ENCODE data around the gene CTBP2.

The CTBP2 gene

DNA sequence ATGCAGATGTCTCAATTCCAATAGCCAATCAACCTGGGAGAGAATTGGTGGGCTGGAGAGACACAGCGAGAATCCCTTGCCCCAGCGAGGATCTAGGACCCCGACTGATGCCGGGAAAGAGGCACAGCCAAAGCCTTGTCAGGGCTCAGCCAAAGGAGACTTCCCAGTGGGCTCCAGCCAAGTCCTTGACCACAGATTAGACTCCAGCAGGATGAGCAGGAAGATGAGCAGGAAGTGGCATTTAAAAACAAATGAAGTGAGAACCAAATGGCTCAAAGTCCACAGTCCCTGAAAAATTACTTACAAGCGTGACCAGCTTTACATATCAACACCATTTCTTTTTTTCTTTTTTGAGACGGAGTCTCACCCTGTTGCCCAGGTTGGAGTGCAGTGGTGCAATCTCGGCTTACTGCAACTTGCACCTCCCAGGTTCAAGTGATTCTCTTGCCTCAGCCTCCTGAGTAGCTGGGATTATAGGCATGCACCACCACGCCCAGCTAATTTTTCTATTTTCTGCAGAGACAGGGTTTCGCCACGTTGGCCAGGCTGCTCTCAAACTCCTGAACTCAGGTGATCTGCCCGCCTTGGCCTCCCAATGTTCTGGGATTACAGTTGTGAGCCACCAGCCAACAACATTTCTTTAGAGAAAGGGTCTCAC, 40.2 kb downstream of the CTBP2 start:
- Histone ChIP-seq H3K36me3 (ENCODE audit: control insufficient read depth, insufficient read depth, low read length) (no peaks in the 10 kb centered on the region), H3K27ac (ENCODE audit: low read depth, low read length) (no peak overlapping the region), H3K9ac (ENCODE audit: low read length) (no peak overlapping the region), H3K27me3 (ENCODE audit: control insufficient read depth, insufficient read depth, low read length) (no peaks in the 10 kb centered on the region), H3K4me1 (ENCODE audit: control insufficient read depth, insufficient read depth, low read length) (peaks cover 15% of the 10 kb centered on the region), H3K4me3 (ENCODE audit: low read length) (no peak overlapping the region)

DNA sequence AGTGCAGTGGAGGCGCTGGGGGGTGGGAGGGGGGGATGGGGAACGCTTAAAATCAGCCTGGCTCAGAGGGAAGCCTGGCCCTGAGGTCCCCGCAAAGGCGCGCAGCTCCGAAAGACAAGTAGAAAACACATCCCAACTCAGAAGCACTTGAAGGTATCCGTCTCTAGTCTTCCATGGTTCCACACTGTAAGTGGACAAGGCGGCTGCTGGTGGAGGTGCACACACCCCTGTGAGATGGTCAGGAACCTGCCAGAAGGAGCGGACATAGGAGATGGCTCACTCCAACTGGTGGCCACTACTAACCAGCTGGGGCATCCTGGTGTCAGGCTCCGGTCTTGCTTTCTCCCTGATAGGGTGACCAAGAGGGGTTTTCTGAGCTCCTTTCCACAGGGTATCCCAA, 41.7 kb downstream of the CTBP2 start:
- H3K27ac ChIP-seq (ENCODE audit: low read depth, low read length), result no peak overlapping the region
- H3K9ac ChIP-seq (ENCODE audit: low read length), result no peak overlapping the region
- H3K27me3 ChIP-seq (ENCODE audit: control insufficient read depth, insufficient read depth, low read length), result no peaks in the 10 kb centered on the region
- H3K4me1 ChIP-seq (ENCODE audit: control insufficient read depth, insufficient read depth, low read length), result peaks cover 18% of the 10 kb centered on the region
- no peak overlapping the region for H3K4me3 ChIP-seq (ENCODE audit: low read length)
- no peaks in the 10 kb centered on the region for H3K36me3 ChIP-seq (ENCODE audit: control insufficient read depth, insufficient read depth, low read length)

DNA sequence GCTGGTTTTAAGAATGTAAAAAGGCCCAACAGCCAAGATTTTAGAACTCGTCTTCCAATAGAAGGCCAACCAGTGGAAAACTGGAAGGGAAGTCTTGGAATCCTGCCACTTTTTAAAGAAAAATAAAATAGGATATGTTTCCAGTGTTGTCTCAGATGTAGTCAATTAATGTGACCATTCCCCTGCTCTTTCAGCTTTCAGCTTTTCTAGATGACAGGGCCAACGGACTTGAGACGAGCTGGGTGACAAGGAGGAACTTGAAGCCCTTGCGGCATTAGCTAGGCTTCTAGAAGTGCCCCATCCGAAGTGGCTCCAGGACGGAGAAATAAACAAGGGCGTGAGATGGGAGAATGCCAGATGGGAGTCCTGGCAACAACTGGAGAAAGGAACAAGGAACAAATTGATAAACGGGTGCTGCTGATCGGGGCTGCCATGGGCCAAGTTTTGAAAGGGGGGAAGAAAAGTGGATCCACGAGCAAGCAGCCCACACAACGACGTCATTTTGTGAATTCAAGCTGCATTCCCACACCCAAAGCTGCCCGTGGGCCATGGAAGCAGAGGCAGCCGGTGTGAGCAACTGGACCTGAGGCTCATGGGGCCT, 42.3 kb downstream of the CTBP2 start:
- Histone ChIP-seq H3K36me3 (ENCODE audit: control insufficient read depth, insufficient read depth, low read length) (no peaks in the 10 kb centered on the region), H3K27ac (ENCODE audit: low read depth, low read length) (peak overlapping the region; percentile 31), H3K9ac (ENCODE audit: low read length) (no peak overlapping the region), H3K27me3 (ENCODE audit: control insufficient read depth, insufficient read depth, low read length) (no peaks in the 10 kb centered on the region), H3K4me3 (ENCODE audit: low read length) (no peak overlapping the region), H3K4me1 (ENCODE audit: control insufficient read depth, insufficient read depth, low read length) (peaks cover 21% of the 10 kb centered on the region)

DNA sequence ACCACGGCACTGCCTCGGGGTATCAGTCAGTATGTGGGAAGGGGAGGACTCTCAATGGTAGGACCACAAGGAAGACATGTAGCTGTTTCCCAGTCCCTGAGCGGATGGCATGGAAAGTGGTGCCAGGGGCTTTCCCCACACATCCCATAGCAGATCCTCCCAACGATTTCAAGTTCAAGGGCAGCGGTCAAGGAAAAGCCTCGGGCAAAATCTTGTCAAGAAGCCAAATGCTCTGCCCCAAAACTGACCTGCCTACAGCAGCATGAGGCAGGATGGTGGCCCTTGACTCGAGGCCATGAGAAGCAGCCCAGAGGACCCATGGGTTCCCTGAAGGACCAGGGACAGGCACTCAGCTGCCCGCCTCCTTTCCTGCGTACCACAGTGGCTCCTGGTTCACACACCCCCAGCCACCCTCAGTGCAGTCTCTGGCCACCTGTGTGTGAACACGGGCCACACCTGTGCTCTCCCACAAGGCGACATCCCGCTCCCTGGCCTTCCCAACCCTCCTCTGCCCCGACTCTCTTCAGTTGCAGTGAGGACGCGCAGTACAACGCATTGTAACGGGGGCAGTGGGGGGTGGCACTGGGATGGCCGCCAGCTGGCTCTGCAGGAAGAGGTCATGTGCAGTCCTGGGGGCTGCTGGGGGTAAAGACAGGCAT, 43.6 kb downstream of the CTBP2 start:
- Histone ChIP-seq H3K27ac (ENCODE audit: low read depth, low read length) (no peak overlapping the region), H3K27me3 (ENCODE audit: control insufficient read depth, insufficient read depth, low read length) (no peaks in the 10 kb centered on the region), H3K9ac (ENCODE audit: low read length) (no peak overlapping the region), H3K4me3 (ENCODE audit: low read length) (no peak overlapping the region), H3K36me3 (ENCODE audit: control insufficient read depth, insufficient read depth, low read length) (no peaks in the 10 kb centered on the region), H3K4me1 (ENCODE audit: control insufficient read depth, insufficient read depth, low read length) (peaks cover 21% of the 10 kb centered on the region)

DNA sequence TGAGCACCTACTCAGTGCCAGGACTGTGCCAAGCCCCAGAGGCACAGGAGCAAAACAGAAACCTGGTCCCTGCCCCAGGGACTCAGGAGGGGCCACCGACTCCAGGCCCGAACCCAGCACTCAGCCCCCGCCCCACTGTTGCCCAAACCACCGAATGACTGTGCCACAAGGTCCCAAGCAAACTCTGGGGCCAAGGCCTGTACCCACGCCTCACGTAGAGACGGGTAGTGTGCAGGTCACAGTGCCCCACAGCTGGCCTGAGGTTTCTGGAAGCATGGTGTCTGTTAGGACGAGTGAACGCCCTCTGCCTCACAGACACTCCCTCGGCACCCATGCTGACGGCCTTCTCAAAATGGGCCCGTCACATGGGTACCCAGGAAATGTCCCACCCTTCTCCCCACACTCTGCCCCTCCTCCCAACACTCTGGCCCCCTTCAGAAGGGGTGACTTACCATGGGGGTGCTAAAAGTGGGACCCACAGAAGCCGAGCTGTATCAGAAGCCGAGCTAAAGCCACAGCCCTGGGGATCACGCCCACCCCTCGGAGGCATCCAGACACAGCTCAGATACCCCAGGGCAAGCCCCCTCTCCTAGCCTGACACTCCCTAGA, 44.2 kb downstream of the CTBP2 start:
- H3K9ac ChIP-seq (ENCODE audit: low read length), result no peak overlapping the region
- no peaks in the 10 kb centered on the region for H3K36me3 ChIP-seq (ENCODE audit: control insufficient read depth, insufficient read depth, low read length)
- peaks cover 21% of the 10 kb centered on the region for H3K4me1 ChIP-seq (ENCODE audit: control insufficient read depth, insufficient read depth, low read length)
- no peak overlapping the region for H3K27ac ChIP-seq (ENCODE audit: low read depth, low read length)
- no peaks in the 10 kb centered on the region for H3K27me3 ChIP-seq (ENCODE audit: control insufficient read depth, insufficient read depth, low read length)
- H3K4me3 ChIP-seq (ENCODE audit: low read length), result no peak overlapping the region

DNA sequence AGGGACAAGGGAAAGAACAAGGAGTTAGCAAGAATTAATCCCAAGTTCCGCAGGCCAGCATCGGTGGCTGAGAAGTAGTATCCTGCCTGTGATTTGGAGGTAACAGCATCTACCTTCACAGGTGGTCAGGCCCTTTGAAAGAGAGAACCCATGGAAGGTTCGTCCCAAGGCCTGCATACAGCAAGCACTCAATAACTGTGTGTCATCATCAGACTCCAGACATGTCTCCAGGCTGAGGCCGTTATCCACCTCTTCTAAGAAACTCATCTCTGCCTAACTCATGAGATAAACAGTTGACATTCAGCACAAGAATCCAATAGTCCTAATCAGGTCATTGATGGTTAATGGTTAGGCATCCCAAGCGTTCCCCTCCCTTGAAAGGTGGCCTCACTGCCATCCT, 45.0 kb downstream of the CTBP2 start:
- Histone ChIP-seq H3K27me3 (ENCODE audit: control insufficient read depth, insufficient read depth, low read length) (no peaks in the 10 kb centered on the region), H3K36me3 (ENCODE audit: control insufficient read depth, insufficient read depth, low read length) (no peaks in the 10 kb centered on the region), H3K4me1 (ENCODE audit: control insufficient read depth, insufficient read depth, low read length) (peaks cover 21% of the 10 kb centered on the region), H3K27ac (ENCODE audit: low read depth, low read length) (no peak overlapping the region), H3K4me3 (ENCODE audit: low read length) (no peak overlapping the region), H3K9ac (ENCODE audit: low read length) (no peak overlapping the region)

DNA sequence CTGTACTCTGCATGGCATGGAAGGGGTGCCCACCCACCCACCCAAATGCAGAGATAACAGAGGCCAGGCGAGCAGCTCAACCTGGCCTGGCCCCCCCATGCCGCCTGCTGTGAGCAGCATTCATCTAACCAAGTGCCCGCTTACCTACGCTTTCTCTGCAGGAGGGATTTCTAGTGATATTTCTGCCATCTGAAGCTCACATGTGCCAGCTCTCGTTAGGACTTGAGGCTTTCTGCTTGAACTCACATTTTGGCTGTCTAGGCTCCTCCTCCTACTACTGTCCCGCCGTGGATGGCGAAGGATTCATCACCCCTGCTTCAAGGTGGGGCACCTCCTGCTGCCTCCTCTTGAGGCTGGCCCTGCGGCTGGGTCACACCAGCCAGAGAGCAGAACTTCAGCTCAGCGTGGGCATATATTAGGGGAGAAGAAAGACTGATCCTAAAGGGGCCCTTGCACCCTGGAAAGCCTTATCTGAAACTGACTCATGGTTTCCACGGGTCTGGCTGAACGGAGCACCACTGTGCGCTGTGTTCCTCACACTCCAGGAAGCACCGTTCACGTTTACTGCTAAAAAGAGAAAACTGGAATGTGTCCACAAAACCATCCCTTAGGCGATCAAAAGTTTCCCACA, 45.5 kb downstream of the CTBP2 start:
- Histone ChIP-seq H3K36me3 (ENCODE audit: control insufficient read depth, insufficient read depth, low read length) (no peaks in the 10 kb centered on the region), H3K27me3 (ENCODE audit: control insufficient read depth, insufficient read depth, low read length) (no peaks in the 10 kb centered on the region), H3K9ac (ENCODE audit: low read length) (no peak overlapping the region), H3K4me1 (ENCODE audit: control insufficient read depth, insufficient read depth, low read length) (peaks cover 21% of the 10 kb centered on the region), H3K27ac (ENCODE audit: low read depth, low read length) (no peak overlapping the region), H3K4me3 (ENCODE audit: low read length) (no peak overlapping the region)

DNA sequence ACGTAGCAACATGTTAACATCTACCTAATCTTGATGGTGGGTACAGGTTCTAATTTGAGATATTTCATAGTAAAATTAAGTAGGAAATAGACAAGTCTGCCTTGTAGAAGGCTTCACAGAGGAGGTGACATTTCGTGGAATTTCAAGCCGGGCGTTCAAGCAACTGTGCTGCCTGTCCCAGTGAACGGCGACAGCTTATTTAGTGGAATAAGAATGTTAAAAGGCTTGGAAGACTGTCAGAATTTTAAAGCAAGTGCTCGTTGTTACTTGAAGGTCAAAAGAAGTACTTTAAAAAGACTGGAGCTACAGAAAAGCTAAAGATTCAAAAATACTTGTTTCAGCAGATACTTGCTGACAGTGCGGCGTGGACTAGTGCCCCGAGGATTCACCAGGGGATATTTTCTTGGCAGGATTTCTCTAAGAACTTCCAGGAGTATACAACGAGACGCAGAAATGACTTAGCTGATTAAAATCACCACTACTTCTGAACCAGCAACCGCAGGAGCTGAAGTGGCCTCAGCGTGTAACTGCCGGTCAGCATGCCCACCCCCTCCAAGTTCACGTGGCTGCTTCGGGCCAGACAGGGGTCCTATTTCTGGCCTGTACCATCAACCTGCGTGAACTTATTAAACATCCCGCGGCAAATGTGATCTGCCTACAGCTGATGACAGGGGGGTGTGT, 46.5 kb downstream of the CTBP2 start:
- Histone ChIP-seq H3K36me3 (ENCODE audit: control insufficient read depth, insufficient read depth, low read length) (peaks cover under 1% of the 10 kb centered on the region), H3K9ac (ENCODE audit: low read length) (no peak overlapping the region), H3K4me3 (ENCODE audit: low read length) (no peak overlapping the region), H3K27ac (ENCODE audit: low read depth, low read length) (peak overlapping the region; percentile 49), H3K4me1 (ENCODE audit: control insufficient read depth, insufficient read depth, low read length) (peaks cover 20% of the 10 kb centered on the region), H3K27me3 (ENCODE audit: control insufficient read depth, insufficient read depth, low read length) (no peaks in the 10 kb centered on the region)

DNA sequence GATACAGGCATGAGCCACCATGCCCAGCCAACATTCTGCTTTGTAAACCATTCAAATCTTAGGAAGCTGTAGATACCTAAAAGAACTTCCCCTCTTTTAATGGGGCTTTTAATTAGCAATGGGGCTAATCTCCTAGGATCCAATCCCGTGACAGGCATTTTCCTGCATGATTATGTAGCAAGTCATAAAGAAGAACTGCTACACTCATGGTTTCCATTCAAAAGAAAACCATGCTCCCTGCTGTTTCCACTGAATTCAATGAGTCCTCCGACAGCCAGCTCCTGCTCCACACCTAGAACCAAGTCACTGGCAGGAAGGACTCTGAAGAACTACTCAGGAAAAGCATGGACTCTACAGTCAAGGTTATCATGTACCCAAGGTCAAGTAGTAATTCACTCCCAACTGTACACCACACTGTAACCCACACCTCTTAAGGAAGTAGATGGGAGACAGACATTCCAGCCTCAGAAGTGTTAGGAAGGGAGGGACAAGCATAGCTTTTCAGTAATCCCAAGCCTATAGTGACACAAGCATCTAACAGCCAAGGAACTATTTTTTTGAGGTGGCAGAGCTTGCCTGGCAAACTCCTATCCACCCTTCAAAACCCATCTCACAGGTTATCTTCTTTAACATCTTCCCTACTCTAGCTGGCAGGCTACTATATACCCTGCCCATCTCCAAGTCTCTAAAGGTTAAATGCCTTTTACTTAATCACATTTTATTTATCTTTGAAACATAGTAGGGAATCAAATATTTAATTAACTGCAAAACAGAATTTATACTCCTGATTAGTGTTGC, 47.5 kb downstream of the CTBP2 start:
- Histone ChIP-seq H3K27me3 (ENCODE audit: control insufficient read depth, insufficient read depth, low read length) (no peaks in the 10 kb centered on the region), H3K4me1 (ENCODE audit: control insufficient read depth, insufficient read depth, low read length) (peaks cover 13% of the 10 kb centered on the region), H3K4me3 (ENCODE audit: low read length) (no peak overlapping the region), H3K27ac (ENCODE audit: low read depth, low read length) (no peak overlapping the region), H3K9ac (ENCODE audit: low read length) (no peak overlapping the region), H3K36me3 (ENCODE audit: control insufficient read depth, insufficient read depth, low read length) (peaks cover 7% of the 10 kb centered on the region)

DNA sequence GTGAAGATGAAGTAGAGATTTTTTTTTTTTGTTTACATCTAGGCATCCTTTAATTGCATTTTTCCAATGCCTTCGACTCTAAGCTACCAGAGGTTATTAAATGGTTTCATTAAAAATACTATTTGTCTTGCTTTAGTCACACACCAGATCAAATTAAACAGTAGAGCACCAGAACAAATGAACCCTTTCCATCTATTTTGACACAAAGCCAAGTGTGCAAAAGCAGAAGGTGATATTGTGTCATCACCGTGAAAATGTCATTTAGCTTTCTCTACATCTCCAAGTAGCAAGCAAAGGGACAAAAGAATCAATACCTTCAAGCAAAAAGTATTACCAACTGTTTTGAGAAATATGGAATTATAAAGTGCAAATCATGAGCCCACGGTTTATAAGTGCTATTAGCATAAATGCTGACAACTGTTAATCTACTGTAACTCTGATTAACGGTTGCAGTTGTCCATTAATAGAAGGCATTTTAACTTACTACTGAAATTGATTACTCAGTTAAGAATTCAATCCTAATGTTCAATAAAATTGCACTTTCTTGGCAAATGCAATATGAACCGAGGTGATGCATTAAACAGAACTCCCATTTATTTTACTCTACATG, 49.1 kb downstream of the CTBP2 start:
- H3K4me1 ChIP-seq (ENCODE audit: control insufficient read depth, insufficient read depth, low read length), result peaks cover 9% of the 10 kb centered on the region
- H3K4me3 ChIP-seq (ENCODE audit: low read length), result no peak overlapping the region
- H3K27ac ChIP-seq (ENCODE audit: low read depth, low read length), result no peak overlapping the region
- H3K36me3 ChIP-seq (ENCODE audit: control insufficient read depth, insufficient read depth, low read length), result peaks cover 10% of the 10 kb centered on the region
- no peak overlapping the region for H3K9ac ChIP-seq (ENCODE audit: low read length)
- no peaks in the 10 kb centered on the region for H3K27me3 ChIP-seq (ENCODE audit: control insufficient read depth, insufficient read depth, low read length)

DNA sequence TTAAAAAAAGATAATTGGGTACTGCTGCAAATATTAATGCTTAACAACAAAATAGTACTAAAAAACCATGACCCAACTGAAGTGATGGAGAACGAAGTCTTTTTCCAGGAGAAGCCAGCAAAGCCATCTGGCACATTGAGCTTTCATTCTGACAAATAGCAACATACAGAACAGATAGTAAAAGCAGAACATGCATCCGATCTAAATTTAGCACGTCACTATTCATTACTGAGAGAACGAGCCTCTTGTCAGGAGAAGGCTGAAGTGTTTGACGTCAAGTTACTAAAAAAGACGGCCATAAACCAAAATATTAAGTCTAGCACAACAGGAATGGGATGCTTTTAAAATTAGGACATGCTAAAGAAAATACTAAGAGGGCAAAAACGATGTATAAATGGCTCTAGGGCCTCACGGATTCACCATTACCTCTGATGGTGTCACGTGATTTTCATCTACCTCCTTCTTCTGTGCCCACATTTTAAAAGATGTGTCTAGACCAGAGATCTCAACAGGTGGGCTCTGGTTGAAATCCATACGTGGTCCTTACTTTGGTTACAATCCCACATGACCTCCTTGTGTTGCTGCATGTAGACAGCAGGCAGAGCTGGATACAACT, 52.3 kb downstream of the CTBP2 start:
- H3K27me3 ChIP-seq (ENCODE audit: control insufficient read depth, insufficient read depth, low read length), result no peaks in the 10 kb centered on the region
- no peaks in the 10 kb centered on the region for H3K4me1 ChIP-seq (ENCODE audit: control insufficient read depth, insufficient read depth, low read length)
- peaks cover 10% of the 10 kb centered on the region for H3K36me3 ChIP-seq (ENCODE audit: control insufficient read depth, insufficient read depth, low read length)
- no peak overlapping the region for H3K9ac ChIP-seq (ENCODE audit: low read length)
- no peak overlapping the region for H3K4me3 ChIP-seq (ENCODE audit: low read length)
- no peak overlapping the region for H3K27ac ChIP-seq (ENCODE audit: low read depth, low read length)
